Measurements from ENCODE around the gene MRPL2. TPM values are rescaled to one million over a fixed set of nuclear protein-coding genes. Genes with fewer than 3 reads are reported as not detected.

The MRPL2 gene
- total and polyA plus RNA-seq, 4 donors: 19.6 to 73.9 (median 44.7) TPM

- TF ChIP-seq ZBTB33 (IDR thresholded peaks at IDR 0.05) (no peak), TAF1 (conservative IDR thresholded peaks at IDR 0.05) (no peak), MAX (IDR thresholded peaks at IDR 0.05) (no peak), YY1 (IDR thresholded peaks at IDR 0.05) (no peak)
Measured at GRCh38 chr6:43036712-43037111, 22.5 kb downstream of the MRPL2 start (continued).

GRCh38 chr6:43035495-43036194 lies 23.6 kb downstream of the MRPL2 start:
- TF ChIP-seq SP1 (IDR thresholded peaks at IDR 0.05): no peak
- no peak for TF ChIP-seq GABPA (IDR thresholded peaks at IDR 0.05 in 1 of 2, conservative IDR thresholded peaks at IDR 0.05 in 1 of 2)
- TF ChIP-seq JUND (IDR thresholded peaks at IDR 0.05): no peak
- TF ChIP-seq MAX (IDR thresholded peaks at IDR 0.05): no peak
- no peak for TF ChIP-seq FOXA2 (IDR thresholded peaks at IDR 0.05)
- TF ChIP-seq REST (IDR thresholded peaks at IDR 0.05): no peak
- TF ChIP-seq ZBTB33 (IDR thresholded peaks at IDR 0.05): no peak
- no peak for TF ChIP-seq FOXA1 (IDR thresholded peaks at IDR 0.05)
- TF ChIP-seq HNF4A (conservative IDR thresholded peaks at IDR 0.05): no peak
- no peak for TF ChIP-seq RAD21 (IDR thresholded peaks at IDR 0.05)
- no peak for TF ChIP-seq ATF3 (IDR thresholded peaks at IDR 0.05)
- TF ChIP-seq YY1 (IDR thresholded peaks at IDR 0.05): no peak
- no peak for TF ChIP-seq TAF1 (conservative IDR thresholded peaks at IDR 0.05)
- DNase-seq (ENCODE audit: low spot score): no peak
- H3K36me3 ChIP-seq (ENCODE audit: control insufficient read depth in 4 of 4, insufficient read depth in 3 of 4, low read depth in 1 of 4, low read length in 3 of 4): peaks cover 0 to 51% (median 35%) of the 10 kb centered on the region in 4 donors

More at GRCh38 chr6:43035495-43036194, 23.6 kb downstream of the MRPL2 start:
- no peak overlapping the region for H3K4me3 ChIP-seq (ENCODE audit: low read depth in 1 of 3, low read length in 3 of 3)
- no peak overlapping the region for H3K27ac ChIP-seq (ENCODE audit: low read depth in 1 of 2, low read length in 2 of 2)
- H3K4me1 ChIP-seq (ENCODE audit: control insufficient read depth in 4 of 4, insufficient read depth in 4 of 4, low read length in 3 of 4): peaks cover 2 to 12% (median 8%) of the 10 kb centered on the region in 4 donors
- H3K9me3 ChIP-seq (ENCODE audit: control insufficient read depth in 4 of 4, low read length in 3 of 4): no peaks in the 10 kb centered on the region
- H3K9ac ChIP-seq (ENCODE audit: low read depth in 1 of 2, low read length in 2 of 2): no peak overlapping the region
- WGBS: 39% methylated on average over 4 of the region's 4 CpGs
- H3K27me3 ChIP-seq (ENCODE audit: control insufficient read depth in 4 of 4, insufficient read depth in 4 of 4, low read length in 3 of 4): no peaks in the 10 kb centered on the region

Measured in liver (tissue), 9 donors.